GM21381 (cell line): ENCODE data around the gene OR1E2.
"Not testable (repeated sequence)": the region's sequence is repeated elsewhere in the genome, so short reads cannot be mapped to it uniquely, and the experiment has no call there.

ENCODE experiments used
- ATAC-seq: cut with Tn5 transposase; IDR thresholded peaks from one replicate; pipeline ENCODE4 v1.9.1; 2021; ENCODE audit warnings: mild to moderate bottlenecking, moderate library complexity; ENCODE audit not compliant: unreplicated experiment

OR1E2 gene

DNA sequence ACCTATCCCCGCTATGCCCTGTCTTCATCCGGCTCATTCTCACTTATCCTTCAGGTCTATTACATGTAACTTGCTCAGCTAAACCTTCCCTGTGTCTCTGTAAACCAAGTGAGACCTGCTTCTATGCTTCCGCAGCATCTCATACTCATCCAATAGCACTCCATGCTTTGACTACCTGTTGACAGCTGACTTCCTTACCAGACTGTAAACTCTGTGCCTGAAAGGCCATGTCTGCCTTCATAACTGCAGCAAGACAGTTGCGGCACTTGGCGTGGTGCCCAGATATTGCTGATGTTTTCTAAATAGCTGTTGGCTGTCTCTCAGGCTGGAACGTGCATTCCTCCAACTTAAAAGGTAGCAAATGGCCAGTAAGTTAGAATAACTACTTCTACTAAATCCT, 33.6 kb downstream of the OR1E2 start:
- no peak for ATAC-seq

DNA sequence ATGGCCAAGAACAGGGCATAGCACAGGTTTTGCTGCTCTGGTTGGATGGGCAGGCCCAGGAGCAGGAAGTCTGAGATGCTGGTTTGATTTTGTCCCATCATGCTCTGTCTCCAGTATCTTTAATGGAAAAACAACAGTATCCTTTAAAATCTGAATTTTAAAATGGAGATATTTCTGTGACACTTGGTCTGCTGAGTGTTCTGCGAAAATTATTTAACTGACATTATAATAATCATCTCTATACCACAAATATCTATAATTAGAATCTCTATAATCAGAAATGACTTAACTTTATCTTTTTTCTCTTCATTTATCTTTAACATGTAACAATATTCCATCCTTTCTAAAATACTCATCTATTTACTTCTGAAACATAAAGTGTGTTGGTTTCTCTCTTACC, 35.3 kb downstream of the OR1E2 start, which contains the start of gene OR1E1:
OR1E1 (minus strand) TSS at position 101 of the 400 bp plus-strand sequence; CDS start at position 101, 0 bp downstream.
- ATAC-seq = no peak

DNA sequence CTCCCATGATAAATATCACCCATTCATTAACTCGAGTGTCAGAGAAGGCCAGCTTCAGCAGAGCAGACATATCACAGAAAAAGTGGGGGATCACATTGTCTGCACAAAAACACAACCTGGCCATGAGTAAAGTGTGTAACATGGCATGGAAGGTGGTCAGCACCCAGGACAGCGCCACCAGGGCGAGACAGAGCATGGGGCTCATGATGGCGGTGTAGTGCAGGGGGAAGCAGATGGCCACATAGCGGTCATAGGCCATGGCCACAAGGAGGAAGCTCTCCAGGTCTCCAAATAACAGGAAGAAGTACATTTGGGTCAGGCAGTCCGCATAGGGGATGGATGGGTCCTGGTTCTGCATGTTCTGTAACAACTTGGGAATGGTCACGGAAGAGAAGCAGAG, 35.8 kb downstream of the OR1E2 start:
- not testable (repeated sequence) for ATAC-seq

DNA sequence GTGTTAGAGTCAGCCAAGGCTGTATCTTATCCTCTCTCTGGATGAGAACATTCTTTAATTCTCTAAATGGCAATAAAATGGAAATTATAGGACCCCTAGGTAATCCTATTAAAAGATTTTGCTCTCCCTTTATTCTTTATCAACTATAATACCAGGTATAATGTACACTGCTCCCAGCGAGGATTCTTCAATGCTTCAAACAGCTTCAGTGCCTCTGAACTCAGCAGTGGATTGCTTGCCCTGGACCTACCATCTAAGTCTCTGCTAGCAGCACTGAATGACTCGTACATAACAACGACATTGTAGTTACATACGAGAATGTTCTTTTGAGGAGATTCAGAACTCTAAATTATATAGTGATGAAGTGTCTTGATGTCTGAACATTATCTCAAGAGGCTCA, 43.9 kb downstream of the OR1E2 start:
- no peak for ATAC-seq

DNA sequence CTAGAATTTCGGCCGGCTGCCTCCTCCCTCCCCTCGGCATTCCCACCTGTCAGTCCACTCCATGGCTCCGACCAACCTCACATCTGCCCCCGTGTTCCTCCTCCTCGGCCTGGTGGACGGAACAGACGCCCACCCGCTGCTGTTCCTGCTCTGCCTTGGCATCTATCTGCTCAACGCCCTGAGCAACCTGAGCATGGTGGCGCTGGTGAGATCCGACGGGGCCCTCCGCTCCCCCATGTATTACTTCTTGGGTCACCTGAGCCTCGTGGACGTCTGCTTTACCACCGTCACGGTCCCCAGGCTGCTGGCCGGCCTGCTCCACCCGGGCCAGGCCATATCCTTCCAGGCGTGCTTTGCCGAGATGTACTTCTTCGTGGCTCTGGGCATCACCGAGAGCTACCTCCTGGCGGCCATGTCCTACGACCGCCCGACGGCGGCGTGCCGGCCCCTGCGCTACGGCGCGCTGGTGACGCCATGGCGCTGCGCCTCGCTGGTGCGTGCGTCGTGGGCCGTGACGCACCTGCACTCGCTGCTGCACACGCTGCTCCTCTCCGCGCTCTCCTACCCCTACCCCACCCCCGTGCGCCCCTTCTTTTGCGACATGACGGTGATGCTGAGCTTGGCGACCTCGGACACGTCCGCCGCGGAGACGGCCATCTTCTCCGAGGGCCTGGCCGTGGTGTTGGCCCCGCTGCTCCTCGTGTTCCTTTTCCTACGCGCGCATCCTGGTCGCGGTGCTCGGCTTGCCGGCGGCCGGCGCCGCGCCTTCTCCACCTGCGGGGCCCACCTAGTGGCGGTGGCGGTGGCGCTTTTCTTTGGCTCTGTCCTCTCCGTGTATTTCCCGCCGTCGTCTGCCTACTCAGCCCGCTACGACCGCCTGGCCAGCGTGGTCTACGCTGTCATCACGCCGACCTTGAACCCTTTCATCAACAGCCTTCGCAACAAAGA, 47.5 kb downstream of the OR1E2 start, which contains the start of gene OR3A2:
OR3A2 (minus strand) TSS at position 440 of the 948 bp plus-strand sequence.
- no peak for ATAC-seq
